Fibroblast of villous mesenchyme (primary cell): ENCODE data around the gene RPS28. TPM values are rescaled to one million over a fixed set of nuclear protein-coding genes. Genes with fewer than 3 reads are reported as not detected.
"Not testable (repeated sequence)": the region's sequence is repeated elsewhere in the genome, so short reads cannot be mapped to it uniquely, and the experiment has no call there.

Experiments used
- DNase-seq: peaks from one replicate; pipeline ENCODE4 v3.0.0-alpha.2; 2010; ENCODE audit warnings: low read depth
- H3K4me3 ChIP-seq: 2 replicates; pipeline ENCODE4 v1.5.1; 2011; ENCODE audit warnings: low read depth, mild to moderate bottlenecking, low read length
- total RNA-seq: library from RNA; depleted of rRNA; stranded (reverse); fragments of >200 nt; gene quantifications from 2 replicates; pipeline ENCODE4 v1.2.3, GENCODE V29; 2012
- TF ChIP-seq, protein P1 (sequence below): IDR thresholded peaks from 2 replicates; pipeline ENCODE4 v1.5.1; 2012; ENCODE audit warnings: low read depth, mild to moderate bottlenecking, low read length; ENCODE audit not compliant: insufficient read depth

RPS28 gene
- 86.4 and 117 TPM in 2 replicates for total RNA-seq

- TF ChIP-seq, protein P1, sequence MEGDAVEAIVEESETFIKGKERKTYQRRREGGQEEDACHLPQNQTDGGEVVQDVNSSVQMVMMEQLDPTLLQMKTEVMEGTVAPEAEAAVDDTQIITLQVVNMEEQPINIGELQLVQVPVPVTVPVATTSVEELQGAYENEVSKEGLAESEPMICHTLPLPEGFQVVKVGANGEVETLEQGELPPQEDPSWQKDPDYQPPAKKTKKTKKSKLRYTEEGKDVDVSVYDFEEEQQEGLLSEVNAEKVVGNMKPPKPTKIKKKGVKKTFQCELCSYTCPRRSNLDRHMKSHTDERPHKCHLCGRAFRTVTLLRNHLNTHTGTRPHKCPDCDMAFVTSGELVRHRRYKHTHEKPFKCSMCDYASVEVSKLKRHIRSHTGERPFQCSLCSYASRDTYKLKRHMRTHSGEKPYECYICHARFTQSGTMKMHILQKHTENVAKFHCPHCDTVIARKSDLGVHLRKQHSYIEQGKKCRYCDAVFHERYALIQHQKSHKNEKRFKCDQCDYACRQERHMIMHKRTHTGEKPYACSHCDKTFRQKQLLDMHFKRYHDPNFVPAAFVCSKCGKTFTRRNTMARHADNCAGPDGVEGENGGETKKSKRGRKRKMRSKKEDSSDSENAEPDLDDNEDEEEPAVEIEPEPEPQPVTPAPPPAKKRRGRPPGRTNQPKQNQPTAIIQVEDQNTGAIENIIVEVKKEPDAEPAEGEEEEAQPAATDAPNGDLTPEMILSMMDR, result peak; percentile 27
- H3K4me3 ChIP-seq, result peak within 1 kb of the TSS; percentile 73
- DNase-seq, result peak; percentile 96
These were observed at the start of gene RPS28, which contains the start of gene NDUFA7 for GRCh38 chr19:8321067-8321985. RPS28 (plus strand) TSS chr19:8321496; CDS start chr19:8321531, 35 bp downstream. NDUFA7 (minus strand) TSS chr19:8321375; CDS start chr19:8321358, 17 bp downstream.

DNA sequence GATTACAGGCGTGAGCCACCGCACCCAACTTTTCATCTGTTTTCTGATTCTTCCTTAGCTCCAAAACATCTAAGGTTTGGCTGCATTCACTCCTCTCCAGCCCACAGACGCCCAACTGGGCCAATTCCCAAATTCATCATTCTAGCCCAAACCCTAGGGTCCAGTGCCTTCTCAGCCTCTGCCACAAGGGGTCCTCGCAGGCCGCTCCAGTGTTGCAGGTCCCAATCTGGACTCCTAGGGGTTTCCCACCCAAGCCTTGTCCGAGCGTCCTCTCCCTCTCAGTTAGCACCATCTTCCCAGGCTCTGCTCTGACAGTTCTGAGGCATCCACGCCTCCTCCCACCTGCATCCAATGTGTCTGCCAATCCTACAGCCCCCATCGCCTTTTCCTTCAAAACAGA, 44.8 kb upstream of the RPS28 start:
- H3K4me3 ChIP-seq, DNase-seq: not testable (repeated sequence)

DNA sequence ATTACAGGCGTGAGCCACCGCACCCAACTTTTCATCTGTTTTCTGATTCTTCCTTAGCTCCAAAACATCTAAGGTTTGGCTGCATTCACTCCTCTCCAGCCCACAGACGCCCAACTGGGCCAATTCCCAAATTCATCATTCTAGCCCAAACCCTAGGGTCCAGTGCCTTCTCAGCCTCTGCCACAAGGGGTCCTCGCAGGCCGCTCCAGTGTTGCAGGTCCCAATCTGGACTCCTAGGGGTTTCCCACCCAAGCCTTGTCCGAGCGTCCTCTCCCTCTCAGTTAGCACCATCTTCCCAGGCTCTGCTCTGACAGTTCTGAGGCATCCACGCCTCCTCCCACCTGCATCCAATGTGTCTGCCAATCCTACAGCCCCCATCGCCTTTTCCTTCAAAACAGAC, 30.0 kb upstream of the RPS28 start:
- H3K4me3 ChIP-seq, DNase-seq: not testable (repeated sequence)

DNA sequence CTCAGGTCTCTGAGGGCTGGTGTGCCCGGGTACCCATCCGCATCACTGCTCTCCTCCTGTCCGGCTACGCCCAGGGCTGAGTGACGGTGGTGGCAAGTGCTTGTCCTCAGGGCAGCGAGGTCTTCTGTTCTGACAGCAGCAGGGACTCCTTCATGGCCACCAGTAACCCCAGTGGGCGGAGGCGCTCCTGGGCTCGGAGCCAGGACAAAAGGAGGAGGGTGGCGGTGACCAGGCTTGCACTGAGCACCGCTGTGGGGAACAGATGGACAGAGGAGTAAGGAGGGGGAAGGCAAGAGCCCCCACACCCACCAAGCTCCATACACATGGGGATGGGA, 19.0 kb upstream of the RPS28 start:
- TF ChIP-seq, protein P1, result no peak
- no peak for DNase-seq
- H3K4me3 ChIP-seq, result no peak overlapping the region

- TF ChIP-seq, protein P1, result no peak
- H3K4me3 ChIP-seq, result no peak overlapping the region
- no peak for DNase-seq
These were observed 18.6 kb upstream of the RPS28 start for GRCh38 chr19:8302734-8303133.

DNA sequence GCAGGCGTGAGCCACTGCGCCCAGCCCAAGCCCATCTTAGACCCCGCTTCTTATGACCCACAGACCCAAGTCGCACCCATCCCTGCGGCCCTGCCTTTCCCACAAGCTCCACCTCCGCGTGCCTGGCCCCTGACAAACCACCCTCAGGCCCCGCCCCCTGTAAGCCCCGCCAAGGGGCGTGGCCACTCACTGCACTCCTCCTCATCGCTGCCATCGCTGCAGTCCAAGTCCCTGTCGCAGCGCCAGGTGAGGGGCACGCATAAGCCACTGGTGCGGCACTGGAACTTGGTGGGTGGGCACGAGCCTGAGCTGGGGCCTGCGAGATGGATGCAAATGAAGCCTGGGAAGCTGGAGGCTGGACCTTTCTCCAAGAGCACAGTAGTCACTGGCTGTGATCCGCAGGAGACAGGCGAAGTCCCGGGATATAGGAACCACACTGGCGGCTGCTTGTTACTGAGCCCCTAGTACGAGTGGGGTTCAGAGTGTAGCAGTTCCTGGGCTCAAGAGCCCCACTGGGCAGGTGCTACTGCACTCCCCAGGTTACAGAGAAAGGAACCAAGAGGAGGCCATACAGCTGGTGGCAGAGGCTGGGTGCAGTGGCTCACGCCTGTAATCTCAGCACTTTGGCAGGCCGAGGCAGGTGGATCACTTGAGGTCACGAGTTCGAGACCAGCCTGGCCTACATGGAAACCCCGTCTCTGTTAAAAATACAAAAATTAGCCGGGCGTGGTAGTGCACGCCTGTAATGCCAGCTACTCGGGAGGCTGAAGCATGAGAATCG, 16.3 kb upstream of the RPS28 start:
- no peak for DNase-seq
- H3K4me3 ChIP-seq, result no peak overlapping the region
- TF ChIP-seq, protein P1, result no peak

GRCh38 chr19:8305798-8306197, 15.5 kb upstream of the RPS28 start:
- TF ChIP-seq, protein P1, result no peak
- H3K4me3 ChIP-seq, result no peak overlapping the region
- DNase-seq, result no peak
